Activated gamma-delta T cell treated with Interleukin-2 at 50 U/mL for 16 hours (primary cell): Measurements from ENCODE around the gene WDR93.
"Not testable (repeated sequence)": the region's sequence is repeated elsewhere in the genome, so short reads cannot be mapped to it uniquely, and the experiment has no call there.

ENCODE experiments used
- DNase-seq: peaks from one replicate; pipeline ENCODE4 v3.0.0-alpha.2; 2020

WDR93 gene

GRCh38 chr15:89686522-89686921, 4.1 kb upstream of the WDR93 start:
- no peak for DNase-seq

GRCh38 chr15:89689930-89690275, 708 bp upstream of the WDR93 start:
- DNase-seq, result not testable (repeated sequence)

- no peak for DNase-seq
Observed at GRCh38 chr15:89693091-89693490, 2.5 kb downstream of the WDR93 start.

GRCh38 chr15:89693696-89694095, 3.1 kb downstream of the WDR93 start:
- no peak for DNase-seq

GRCh38 chr15:89695198-89695597, 4.6 kb downstream of the WDR93 start:
- DNase-seq, result no peak

GRCh38 chr15:89704411-89704810, 13.8 kb downstream of the WDR93 start:
- DNase-seq, result no peak

- DNase-seq, result no peak
Observed at GRCh38 chr15:89707577-89707976, 17.0 kb downstream of the WDR93 start.

GRCh38 chr15:89714775-89715174, 24.2 kb downstream of the WDR93 start:
- no peak for DNase-seq

- DNase-seq, result no peak
Observed at GRCh38 chr15:89723031-89723430, 32.4 kb downstream of the WDR93 start.

GRCh38 chr15:89724621-89725020, 34.0 kb downstream of the WDR93 start:
- DNase-seq, result no peak

GRCh38 chr15:89725064-89725463, 34.5 kb downstream of the WDR93 start:
- no peak for DNase-seq

GRCh38 chr15:89728254-89728653, 37.6 kb downstream of the WDR93 start:
- no peak for DNase-seq

- DNase-seq, result no peak
Observed at GRCh38 chr15:89731275-89731674, 40.7 kb downstream of the WDR93 start.

- no peak for DNase-seq
Observed at GRCh38 chr15:89732451-89733172, 42.0 kb downstream of the WDR93 start.

- DNase-seq, result no peak
Observed at GRCh38 chr15:89735773-89736172, 45.2 kb downstream of the WDR93 start.

- peak; percentile 55 for DNase-seq
Observed at GRCh38 chr15:89740137-89740536, 49.5 kb downstream of the WDR93 start.

- DNase-seq, result no peak
Observed at GRCh38 chr15:89743011-89743410, 52.4 kb downstream of the WDR93 start.

- DNase-seq, result no peak
Observed at GRCh38 chr15:89743594-89743993, 53.0 kb downstream of the WDR93 start.

- no peak for DNase-seq
Observed at GRCh38 chr15:89745131-89745530, 54.5 kb downstream of the WDR93 start.

GRCh38 chr15:89745768-89746167, 55.2 kb downstream of the WDR93 start:
- DNase-seq, result no peak

- no peak for DNase-seq
Observed at GRCh38 chr15:89746386-89746780, 55.8 kb downstream of the WDR93 start.

GRCh38 chr15:89747708-89748682, 57.4 kb downstream of the WDR93 start:
- no peak for DNase-seq

GRCh38 chr15:89749054-89749453, 58.4 kb downstream of the WDR93 start:
- no peak for DNase-seq

- no peak for DNase-seq
Observed at GRCh38 chr15:89749526-89749925, 58.9 kb downstream of the WDR93 start.
